Keratinocyte (primary cell): ENCODE measurements around the gene WDR82. TPM values are rescaled to one million over a fixed set of nuclear protein-coding genes. Genes with fewer than 3 reads are reported as not detected.

Experiments used
- DNase-seq: peaks from one replicate; pipeline ENCODE4 v3.0.0-alpha.2; 2011; ENCODE audit warnings: low read depth, missing footprints, low spot score
- FAIRE-seq: peaks from 2 replicates; lab custom pipeline; 2011; peaks lifted over from hg19 to GRCh38; lab: Jason Lieb, UNC
- H2AFZ ChIP-seq: 2 replicates; pipeline ENCODE4 v1.6.0; 2012; ENCODE audit warnings: low read length, control low read depth, inconsistent platforms; ENCODE audit not compliant: control insufficient read depth
- H3K27ac ChIP-seq: 2 replicates; pipeline ENCODE4 v1.5.1; 2011; ENCODE audit warnings: low read length; ENCODE audit not compliant: control insufficient read depth, insufficient read depth
- H3K27me3 ChIP-seq: 3 replicates; pipeline ENCODE4 v1.6.0; 2011; ENCODE audit warnings: low read length; ENCODE audit not compliant: control insufficient read depth, insufficient read depth; ENCODE audit errors: extremely low read depth
- H3K36me3 ChIP-seq, 2 experiments: 2 replicates in 1 of 2; 3 replicates in 1 of 2; pipeline ENCODE4 v1.5.1; 2011; ENCODE audit warnings: low read length in 2 of 2, mild to moderate bottlenecking in 1 of 2; ENCODE audit not compliant: control insufficient read depth in 2 of 2, insufficient read depth in 2 of 2; ENCODE audit errors: extremely low read depth in 1 of 2
- H3K4me1 ChIP-seq: 3 replicates; pipeline ENCODE4 v1.5.1; 2011; ENCODE audit warnings: low read length; ENCODE audit not compliant: control insufficient read depth, insufficient read depth; ENCODE audit errors: extremely low read depth
- H3K4me2 ChIP-seq: 3 replicates; pipeline ENCODE4 v1.6.0; 2011; ENCODE audit warnings: low read depth, low read length; ENCODE audit not compliant: control insufficient read depth, insufficient read depth; ENCODE audit errors: extremely low read depth
- H3K4me3 ChIP-seq, 3 experiments: fragments of 200-600 bp in 1 of 3; sonication (generic) in 1 of 3; 2 replicates in 2 of 3; 3 replicates in 1 of 3; pipeline ENCODE4 v1.5.1; 2011 to 2016; ENCODE audit warnings: low read length in 3 of 3, mild to moderate bottlenecking in 3 of 3, control low read depth in 2 of 3, inconsistent platforms in 1 of 3, low read depth in 1 of 3, mixed read lengths in 1 of 3, mixed run types in 1 of 3, moderate library complexity in 1 of 3; ENCODE audit not compliant: control insufficient read depth in 2 of 3, insufficient read depth in 2 of 3; ENCODE audit errors: extremely low read depth in 1 of 3
- H3K79me2 ChIP-seq: 2 replicates; pipeline ENCODE4 v1.6.0; 2012; ENCODE audit warnings: low read length; ENCODE audit not compliant: control insufficient read depth, insufficient read depth
- H3K9ac ChIP-seq: 3 replicates; pipeline ENCODE4 v1.6.0; 2011; ENCODE audit warnings: low read length; ENCODE audit not compliant: control insufficient read depth, insufficient read depth; ENCODE audit errors: extremely low read depth
- H3K9me1 ChIP-seq: 3 replicates; pipeline ENCODE4 v1.6.0; 2011; ENCODE audit warnings: low read length; ENCODE audit not compliant: control insufficient read depth, insufficient read depth; ENCODE audit errors: extremely low read depth
- H3K9me3 ChIP-seq: 2 replicates; pipeline ENCODE4 v1.5.1; 2012; ENCODE audit warnings: low read depth, low read length; ENCODE audit not compliant: control insufficient read depth
- H4K20me1 ChIP-seq: 3 replicates; pipeline ENCODE4 v1.6.0; 2011; ENCODE audit warnings: low read length; ENCODE audit not compliant: control insufficient read depth, insufficient read depth; ENCODE audit errors: extremely low read depth
- CTCF ChIP-seq, 3 experiments: IDR thresholded peaks in 1 of 3; conservative IDR thresholded peaks in 1 of 3; optimal IDR thresholded peaks in 1 of 3; 2 replicates in 2 of 3; 3 replicates in 1 of 3; pipeline versions ENCODE3 to v1.5.1; 2011; ENCODE audit warnings: low read length in 3 of 3, mild to moderate bottlenecking in 3 of 3, moderate library complexity in 2 of 3, control low read depth in 1 of 3, inconsistent platforms in 1 of 3; ENCODE audit not compliant: insufficient read depth in 2 of 3; ENCODE audit errors: extremely low read depth in 1 of 3
- EZH2 ChIP-seq: IDR thresholded peaks from one replicate; pipeline ENCODE4 v1.6.1; 2012; ENCODE audit warnings: inconsistent platforms, mild to moderate bottlenecking, low read length, moderate library complexity
- dilution Hi-C: fragments of 300-500 bp; cut with MboI; formaldehyde crosslinking; loops from one replicate; pipeline ENCODE4 v1.7.0; 2020; ENCODE audit warnings: low sequenced_read_pairs; ENCODE audit not compliant: extremely low pct_ligation_motif_present
- polyA plus RNA-seq, 5 experiments: library from polyadenylated mRNA; depleted of rRNA in 3 of 5; stranded (reverse) in 3 of 5; stranded (forward) in 1 of 5; unstranded in 1 of 5; fragments of >200 nt; gene quantifications; 1 replicate in 1 of 5; 2 replicates in 3 of 5; 3 replicates in 1 of 5; pipeline versions ENCODE4 v1.2.1 to v1.2.3, GENCODE V29; 2011 to 2012; ENCODE audit warnings: missing spikeins in 2 of 5, low read depth in 1 of 5, low replicate concordance in 1 of 5

The WDR82 gene
- polyA plus RNA-seq, 1 donor (not counting 4 experiments of a cell fraction or from before 2014, with no cell fraction given), result 75.1 TPM

DNA sequence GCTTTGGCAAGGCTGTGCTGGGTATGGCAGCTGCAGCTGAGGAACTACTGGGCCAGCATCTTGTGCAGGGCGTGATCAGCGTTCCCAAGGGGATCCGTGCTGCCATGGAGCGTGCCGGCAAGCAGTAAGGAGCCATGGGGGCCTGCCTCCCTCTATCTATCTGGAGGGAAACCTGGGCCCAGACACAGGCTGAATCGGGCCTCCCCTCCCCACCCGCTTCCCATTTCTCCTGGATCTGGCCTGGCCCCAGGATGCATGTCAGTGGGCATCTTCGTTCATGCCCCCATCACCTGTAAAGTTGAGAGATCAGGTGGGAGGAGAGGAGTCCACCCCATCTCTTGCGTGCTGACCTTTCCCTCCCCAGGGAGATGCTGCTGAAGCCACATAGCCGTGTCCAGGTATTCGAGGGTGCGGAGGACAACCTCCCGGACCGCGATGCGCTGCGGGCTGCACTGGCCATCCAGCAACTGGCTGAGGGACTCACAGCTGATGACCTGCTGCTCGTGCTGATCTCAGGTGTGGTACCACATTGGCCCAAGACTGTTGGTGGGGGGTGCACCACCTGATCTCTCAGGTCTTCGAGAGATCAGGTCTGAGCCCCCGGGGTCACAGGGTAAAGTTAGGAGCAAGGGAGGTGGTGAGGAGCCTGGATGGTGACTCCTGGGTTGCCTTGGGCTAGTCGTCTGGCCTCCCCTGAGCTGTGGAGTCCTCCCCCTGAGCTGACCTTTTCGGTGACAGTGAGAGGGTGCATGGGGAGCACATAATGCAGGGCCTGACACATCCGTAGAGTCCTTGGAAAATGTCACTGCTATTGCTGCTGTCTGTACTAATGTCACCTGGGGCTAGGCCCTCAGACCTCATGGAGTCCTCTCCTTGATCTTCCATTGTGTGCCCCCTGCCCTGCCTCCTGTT lies 12.4 kb upstream of the WDR82 start:
- Histone ChIP-seq H3K79me2 (peaks cover 7% of the 10 kb centered on the region), H3K4me2 (no peak overlapping the region), H3K27ac (no peak overlapping the region), H3K9ac (no peak overlapping the region), H3K27me3 (no peaks in the 10 kb centered on the region), H3K9me1 (no peaks in the 10 kb centered on the region), H2AFZ (no peak overlapping the region), H3K9me3 (no peaks in the 10 kb centered on the region), H4K20me1 (no peaks in the 10 kb centered on the region), H3K4me1 (peaks cover 9% of the 10 kb centered on the region), H3K4me3 (no peak overlapping the region), H3K36me3 (peaks cover 5 to 9% of the 10 kb centered on the region in 2 experiments)
- TF ChIP-seq EZH2 (no peak), CTCF (optimal IDR thresholded peaks at IDR 0.05 in 1 of 3, IDR thresholded peaks at IDR 0.05 in 1 of 3, conservative IDR thresholded peaks at IDR 0.05 in 1 of 3; ENCODE audit: extremely low read depth in 1 of 3, insufficient read depth in 2 of 3, low read length in 3 of 3) (no peak)
- DNase-seq, result no peak
- dilution Hi-C loops, result no loop called here
- FAIRE-seq, result no peak

- dilution Hi-C loops, result no loop called here
- no peak for TF ChIP-seq CTCF (optimal IDR thresholded peaks at IDR 0.05 in 1 of 3, IDR thresholded peaks at IDR 0.05 in 1 of 3, conservative IDR thresholded peaks at IDR 0.05 in 1 of 3; ENCODE audit: extremely low read depth in 1 of 3, insufficient read depth in 2 of 3, low read length in 3 of 3)
- TF ChIP-seq EZH2, result no peak
- Histone ChIP-seq H3K36me3 (peaks cover 5 to 9% of the 10 kb centered on the region in 2 experiments), H3K27me3 (no peaks in the 10 kb centered on the region), H3K9me1 (no peaks in the 10 kb centered on the region), H3K9me3 (no peaks in the 10 kb centered on the region), H3K4me2 (no peak overlapping the region), H3K79me2 (peaks cover 7% of the 10 kb centered on the region), H3K9ac (no peak overlapping the region), H2AFZ (no peak overlapping the region), H3K4me1 (peaks cover 9% of the 10 kb centered on the region), H3K4me3 (no peak overlapping the region), H3K27ac (no peak overlapping the region), H4K20me1 (no peaks in the 10 kb centered on the region)
- no peak for DNase-seq
- no peak for FAIRE-seq
Observed at GRCh38 chr3:52289747-52290595, 11.5 kb upstream of the WDR82 start.
